HepG2 (cell line): ENCODE data around the gene IP6K3. TPM values are rescaled to one million over a fixed set of nuclear protein-coding genes. Genes with fewer than 3 reads are reported as not detected.

ENCODE experiments used
- ATAC-seq: fragments of 200-7000 bp; cut with Tn5 transposase; 3 replicates; pipeline ENCODE4 v1.9.1; 2020; ENCODE audit warnings: mild to moderate bottlenecking, moderate library complexity
- BruUV-seq: library from RNA; stranded (reverse); fragments of 400-500 nt; replicated peaks from 2 replicates; lab custom pipeline; 2021; lab: Mats Ljungman, UMichigan
- CTCF ChIA-PET: fragments of 300-600 bp; formaldehyde crosslinking; extraction: SDS; loops from one replicate; lab custom pipeline; 2021; ENCODE audit warnings: low total read pairs, inconsistent platforms, low intra/inter-chr PET ratio; lab: Yijun Ruan, JAX
- POLR2A ChIA-PET: fragments of 350-600 bp; sonication (Branson Sonifier 250); formaldehyde crosslinking; loops from one replicate; lab custom pipeline; 2020; ENCODE audit warnings: antibody characterized with exemption, inconsistent platforms; lab: Yijun Ruan, JAX
- DNase-seq: peaks from one replicate; pipeline ENCODE4 v3.0.0-alpha.2; 2015; ENCODE audit warnings: low spot score
- FAIRE-seq: peaks from 3 replicates; lab custom pipeline; 2011; peaks lifted over from hg19 to GRCh38; lab: Jason Lieb, UNC
- H2AFZ ChIP-seq: one replicate; pipeline ENCODE4 v1.6.1; 2011; ENCODE audit warnings: low read length, inconsistent platforms
- H3K27ac ChIP-seq: fragments of 300-600 bp; 3 replicates; pipeline ENCODE4 v1.8.0; 2011; ENCODE audit warnings: mixed run types, mild to moderate bottlenecking, mixed read lengths, low read length, inconsistent platforms; ENCODE audit not compliant: insufficient read depth; ENCODE audit errors: extremely low read length
- H3K27me3 ChIP-seq, 2 experiments: fragments of 200-600 bp in 1 of 2; 2 replicates in 1 of 2; 3 replicates in 1 of 2; pipeline versions ENCODE4 v1.6.0 to v1.8.0; 2011; ENCODE audit warnings: low read length in 2 of 2, mild to moderate bottlenecking in 2 of 2, moderate library complexity in 2 of 2, inconsistent platforms in 1 of 2; ENCODE audit not compliant: insufficient read depth in 2 of 2, control insufficient read depth in 1 of 2
- H3K36me3 ChIP-seq, 2 experiments: fragments of 200-600 bp in 1 of 2; replicated peaks in 1 of 2; 2 replicates in 1 of 2; 3 replicates in 1 of 2; pipeline versions ENCODE4 v1.5.1 to v1.8.0; 2011; ENCODE audit warnings: low read length in 2 of 2, inconsistent platforms in 1 of 2; ENCODE audit not compliant: insufficient read depth in 2 of 2, control insufficient read depth in 1 of 2
- H3K4me1 ChIP-seq: 2 replicates; pipeline ENCODE4 v1.5.1; 2012; ENCODE audit warnings: low read length, inconsistent platforms; ENCODE audit not compliant: insufficient read depth
- H3K4me2 ChIP-seq: 2 replicates; pipeline ENCODE4 v1.6.0; 2011; ENCODE audit warnings: low read depth, low read length, inconsistent platforms
- H3K4me3 ChIP-seq, 3 experiments: fragments of 200-600 bp in 1 of 3; sonication (generic), shearing (Covaris generic) in 1 of 3; replicated peaks in 1 of 3; 2 replicates each; pipeline ENCODE4 v1.5.1; 2011 to 2016; ENCODE audit warnings: low read length in 3 of 3, inconsistent platforms in 2 of 3, low read depth in 2 of 3, mild to moderate bottlenecking in 2 of 3, control low read depth in 1 of 3, mixed read lengths in 1 of 3; ENCODE audit not compliant: insufficient read depth in 1 of 3
- H3K79me2 ChIP-seq: one replicate; pipeline ENCODE4 v1.6.1; 2011; ENCODE audit warnings: low read length, inconsistent platforms; ENCODE audit not compliant: insufficient read depth
- H3K9ac ChIP-seq: 2 replicates; pipeline ENCODE4 v1.6.0; 2011; ENCODE audit warnings: mild to moderate bottlenecking, low read depth, low read length, inconsistent platforms; ENCODE audit not compliant: insufficient read depth
- H3K9me3 ChIP-seq: 2 replicates; pipeline ENCODE4 v1.5.1; 2012; ENCODE audit warnings: mild to moderate bottlenecking, low read length
- H4K20me1 ChIP-seq: 2 replicates; pipeline ENCODE4 v1.6.0; 2011; ENCODE audit warnings: inconsistent platforms, mild to moderate bottlenecking, low read length, moderate library complexity; ENCODE audit not compliant: insufficient read depth
- CTCF ChIP-seq: sonication (generic); formaldehyde crosslinking; IDR thresholded peaks from 2 replicates; pipeline ENCODE4 v1.5.0; 2020; ENCODE audit warnings: mild to moderate bottlenecking, missing genetic modification reagents, moderate library complexity
- HMGXB4 ChIP-seq, 2 experiments: sonication (generic) in 1 of 2; formaldehyde crosslinking in 1 of 2; IDR thresholded peaks; 2 replicates each; pipeline versions ENCODE4 v1.4.0 to v1.6.1; 2018 to 2020; ENCODE audit warnings: missing genetic modification reagents in 2 of 2, borderline replicate concordance in 1 of 2, low read depth in 1 of 2, mild to moderate bottlenecking in 1 of 2, missing biosample characterization in 1 of 2
- IRF2 ChIP-seq: IDR thresholded peaks from 2 replicates; pipeline ENCODE4 v1.6.1; 2018; ENCODE audit warnings: missing genetic modification reagents, missing compliant biosample characterization
- KDM2A ChIP-seq: sonication (generic); formaldehyde crosslinking; IDR thresholded peaks from 2 replicates; pipeline ENCODE4 v1.4.0; 2020; ENCODE audit warnings: low read depth, missing genetic modification reagents, borderline replicate concordance
- PATZ1 ChIP-seq: sonication (generic); formaldehyde crosslinking; IDR thresholded peaks from 2 replicates; pipeline ENCODE4 v1.4.0; 2020; ENCODE audit warnings: missing genetic modification reagents
- RFXAP ChIP-seq: sonication (generic); formaldehyde crosslinking; IDR thresholded peaks from 2 replicates; pipeline ENCODE4 v1.4.0; 2020; ENCODE audit warnings: missing genetic modification reagents, borderline replicate concordance
- SMC3 ChIP-seq: IDR thresholded peaks from 2 replicates; pipeline ENCODE4 v1.6.1; 2011; ENCODE audit warnings: low read length, improper control_type of control experiment
- ZNF687 ChIP-seq: sonication (generic); formaldehyde crosslinking; IDR thresholded peaks from 2 replicates; pipeline ENCODE4 v1.5.1; 2020; ENCODE audit warnings: mild to moderate bottlenecking, missing genetic modification reagents, moderate library complexity
- ZNF709 ChIP-seq: sonication (generic); formaldehyde crosslinking; IDR thresholded peaks from 2 replicates; pipeline ENCODE4 v1.5.0; 2020; ENCODE audit warnings: mild to moderate bottlenecking, missing genetic modification reagents
- WGBS: methylation state at CpG from one replicate; pipeline ENCODE4 v1.1.6; 2017; ENCODE audit warnings: low lambda C conversion rate; 5-methylcytosine and 5-hydroxymethylcytosine counted together
- in situ Hi-C: cut with HindIII; loops from 2 replicates; pipeline ENCODE4 v1.10.0; 2017; ENCODE audit warnings: low pct_unique_long_range_greater_than_20kb; ENCODE audit not compliant: extremely low pct_ligation_motif_present
- intact Hi-C: fragments of 100-400 bp; cut with micrococcal nuclease; formaldehyde crosslinking; loops from one replicate; pipeline ENCODE4 v1.10.0; 2022; ENCODE audit not compliant: unreplicated experiment
- polyA plus RNA-seq, 8 experiments: library from polyadenylated mRNA; depleted of rRNA in 3 of 8; stranded (reverse) in 7 of 8; unstranded in 1 of 8; fragments of >200 nt; fragmentation: Illumina TruSeq in 4 of 8; extraction: Trizol in 4 of 8; gene quantifications; 2 replicates each; pipeline versions ENCODE4 v1.2.1 to v1.2.3, GENCODE V29; 2011 to 2016; ENCODE audit warnings: low read depth in 4 of 8, missing spikeins in 1 of 8, mixed read lengths in 1 of 8; ENCODE audit not compliant: insufficient read depth in 1 of 8
- total RNA-seq, 5 experiments: library from RNA; depleted of rRNA; stranded (reverse); fragments of >200 nt; fragmentation: Illumina TruSeq; extraction: Trizol; gene quantifications; 2 replicates each; pipeline ENCODE4 v1.2.3, GENCODE V29; 2016; ENCODE audit warnings: low read depth in 1 of 5

The IP6K3 gene
- total and polyA plus RNA-seq, 2 of the 13 experiments (the other 11 are each of a cell fraction or from before 2014, with no cell fraction given): 0.11 to 0.18 TPM

- peak; percentile 58 for TF ChIP-seq CTCF (CRISPR knock-in tag)
These were observed 44.2 kb downstream of the IP6K3 start (continued) for GRCh38 chr6:33702345-33702977.

GRCh38 chr6:33700391-33701050, 46.2 kb downstream of the IP6K3 start:
- Histone ChIP-seq H3K4me1 (peaks cover 11% of the 10 kb centered on the region; the same call in 1 of the 2 replicates), H3K4me3 (no peak overlapping the region), H3K9ac (no peak overlapping the region), H3K79me2 (no peaks in the 10 kb centered on the region), H2AFZ (no peak overlapping the region), H3K36me3 (peaks cover 27 to 60% of the 10 kb centered on the region in 2 experiments), H3K4me2 (no peak overlapping the region), H4K20me1 (no peaks in the 10 kb centered on the region), H3K9me3 (no peaks in the 10 kb centered on the region), H3K27ac (no peak overlapping the region), H3K27me3 (no peaks in the 10 kb centered on the region)
- TSS peak; percentile 36 for BruUV-seq
- DNase-seq (peak; percentile 58), FAIRE-seq (peak; percentile 42), ATAC-seq (peak; percentile 68)
- in situ Hi-C loops (loop anchor here (5.0 kb wide), 1 partner anchor 113 kb away; no protein-coding TSS in a partner anchor), intact Hi-C loops (loop anchor here (10.0 kb wide), 1 partner anchor 66 kb away; no protein-coding TSS in a partner anchor)
- POLR2A ChIA-PET: interaction anchor here (2.1 to 3.9 kb wide), 2 partner anchors 11 to 111 kb away, joined by 8 to 22 read pairs; partner anchors contain the start of gene UQCC2
- CTCF ChIA-PET: interaction anchor here (2.1 to 4.7 kb wide), 3 partner anchors 110 to 117 kb away, joined by 6 to 19 read pairs (median 16); no protein-coding TSS in a partner anchor
- 85% methylated on average over 9 of the region's 10 CpGs for WGBS
- TF ChIP-seq HMGXB4 (CRISPR knock-in tag; IDR thresholded peaks at IDR 0.05; ENCODE audit: borderline replicate concordance in 1 of 2, low read depth in 1 of 2): peak in 1 of 2 experiments; percentile 55; a peak in 1 of 4 replicates
- no peak for TF ChIP-seq PATZ1 (CRISPR knock-in tag)
- 0 out of 2 replicates have a peak, but pooled peaks have one; percentile 23 for TF ChIP-seq ZNF687 (CRISPR knock-in tag)
- peak; percentile 24; the same call in 1 of the 2 replicates for TF ChIP-seq KDM2A (CRISPR knock-in tag)
- TF ChIP-seq IRF2 (CRISPR knock-in tag): 0 out of 2 replicates have a peak, but pooled peaks have one; percentile 13
- no peak for TF ChIP-seq ZNF709
- no peak for TF ChIP-seq RFXAP (CRISPR knock-in tag)
- peak; percentile 56 for TF ChIP-seq SMC3
